GM12801 (cell line): ENCODE data around the gene PSAP.

Source experiments
- TF ChIP-seq, protein P1 (sequence below): IDR thresholded peaks from one replicate; pipeline ENCODE4 v1.5.1; 2011; ENCODE audit warnings: control low read depth; ENCODE audit not compliant: insufficient read length; ENCODE audit errors: extremely low read depth

Gene PSAP

DNA sequence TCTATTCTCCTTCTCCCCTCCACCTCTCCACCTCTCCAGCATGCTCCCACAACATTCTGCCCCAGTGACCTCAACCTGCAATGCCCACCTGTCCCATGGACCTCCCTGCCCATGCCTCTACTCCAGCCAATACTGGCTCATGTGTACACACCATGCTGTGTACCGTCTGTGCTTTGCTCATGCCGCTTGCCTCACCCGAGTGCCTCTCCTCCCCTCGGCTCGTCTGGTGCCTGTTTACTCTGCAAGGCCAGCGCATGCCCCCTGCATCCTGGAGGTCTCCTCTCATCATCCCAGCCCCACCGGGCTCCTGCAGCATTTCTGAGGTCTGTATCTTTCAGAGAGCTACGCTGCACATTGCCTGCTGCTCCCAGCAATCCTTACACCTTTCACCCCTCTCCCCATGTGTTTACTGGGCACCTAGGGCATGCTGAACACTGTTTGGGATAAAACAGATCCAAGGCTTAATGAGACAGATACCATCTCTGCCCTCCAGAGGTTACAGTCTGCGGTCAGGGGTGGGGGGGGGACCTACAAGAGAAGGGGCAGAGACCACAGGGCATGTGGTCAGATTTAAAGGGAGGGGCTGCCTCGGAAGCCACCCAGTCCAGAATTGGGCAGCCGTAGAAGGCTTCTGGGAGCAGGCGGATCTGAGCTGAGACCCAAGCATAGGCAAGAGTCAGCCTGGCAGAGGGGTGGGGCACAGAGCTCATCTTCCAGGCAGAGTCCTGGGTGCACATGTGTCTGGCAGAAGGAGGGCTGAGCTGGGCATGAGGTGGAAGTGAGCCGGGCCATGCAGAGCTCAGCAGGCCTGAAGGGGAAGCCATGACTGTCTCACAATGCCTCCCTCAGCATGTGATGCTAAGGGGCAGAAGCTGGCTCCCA lies 29.6 kb upstream of the PSAP start:
- TF ChIP-seq, protein P1, sequence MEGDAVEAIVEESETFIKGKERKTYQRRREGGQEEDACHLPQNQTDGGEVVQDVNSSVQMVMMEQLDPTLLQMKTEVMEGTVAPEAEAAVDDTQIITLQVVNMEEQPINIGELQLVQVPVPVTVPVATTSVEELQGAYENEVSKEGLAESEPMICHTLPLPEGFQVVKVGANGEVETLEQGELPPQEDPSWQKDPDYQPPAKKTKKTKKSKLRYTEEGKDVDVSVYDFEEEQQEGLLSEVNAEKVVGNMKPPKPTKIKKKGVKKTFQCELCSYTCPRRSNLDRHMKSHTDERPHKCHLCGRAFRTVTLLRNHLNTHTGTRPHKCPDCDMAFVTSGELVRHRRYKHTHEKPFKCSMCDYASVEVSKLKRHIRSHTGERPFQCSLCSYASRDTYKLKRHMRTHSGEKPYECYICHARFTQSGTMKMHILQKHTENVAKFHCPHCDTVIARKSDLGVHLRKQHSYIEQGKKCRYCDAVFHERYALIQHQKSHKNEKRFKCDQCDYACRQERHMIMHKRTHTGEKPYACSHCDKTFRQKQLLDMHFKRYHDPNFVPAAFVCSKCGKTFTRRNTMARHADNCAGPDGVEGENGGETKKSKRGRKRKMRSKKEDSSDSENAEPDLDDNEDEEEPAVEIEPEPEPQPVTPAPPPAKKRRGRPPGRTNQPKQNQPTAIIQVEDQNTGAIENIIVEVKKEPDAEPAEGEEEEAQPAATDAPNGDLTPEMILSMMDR, result no peak

DNA sequence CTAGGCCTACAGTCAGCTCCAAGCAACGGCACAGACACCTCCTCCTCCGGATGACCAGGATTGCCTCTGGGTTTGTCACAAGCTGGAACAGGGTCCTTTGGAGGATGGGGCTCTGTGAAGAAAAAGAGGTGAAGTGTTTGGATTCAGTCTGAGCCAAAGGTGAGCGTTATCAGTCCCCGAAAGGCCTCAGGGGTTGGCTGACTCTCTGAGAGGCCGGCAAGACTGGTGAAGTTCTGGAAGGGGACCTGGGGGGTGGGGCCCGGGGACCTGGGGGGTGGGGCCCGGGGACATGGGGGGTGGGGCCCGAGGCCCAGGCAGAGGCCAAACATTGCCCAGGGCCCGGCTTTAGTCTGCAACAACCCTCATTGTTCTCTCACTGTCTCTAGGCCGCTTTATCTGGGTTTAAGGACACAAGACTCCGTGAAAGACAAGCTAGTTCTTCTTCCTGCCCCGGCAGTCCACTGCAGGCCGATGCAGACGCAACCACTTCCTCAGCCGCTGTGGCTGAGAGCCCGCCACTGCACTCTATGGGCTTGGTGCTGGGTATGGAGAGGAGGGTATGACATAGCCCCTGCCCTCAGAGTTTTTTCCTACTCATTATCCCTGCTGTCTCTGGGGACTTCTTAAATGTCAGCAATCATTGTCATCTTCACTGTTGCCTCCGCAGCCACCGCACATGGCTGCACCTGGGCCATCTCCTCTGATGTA lies 27.4 kb upstream of the PSAP start:
- TF ChIP-seq, protein P1, result no peak

DNA sequence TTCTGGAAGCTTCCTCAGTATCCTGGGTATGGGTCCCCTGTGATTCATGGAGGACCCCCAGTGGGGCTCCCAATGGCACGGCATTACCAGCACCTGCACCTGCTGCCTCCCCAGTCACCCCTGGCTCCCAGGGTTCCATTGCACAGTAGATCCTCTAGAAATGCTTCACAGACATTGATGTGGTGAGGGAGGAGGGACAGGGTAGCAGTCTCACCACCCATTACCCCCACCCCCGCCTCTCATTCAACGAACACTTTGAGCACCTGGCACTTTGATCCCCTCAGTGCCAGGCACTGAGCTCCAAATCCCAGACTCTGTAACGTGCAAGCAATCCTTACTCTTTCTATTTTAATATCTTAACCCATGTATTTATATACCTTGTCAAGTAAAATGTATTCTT lies 26.8 kb upstream of the PSAP start:
- TF ChIP-seq, protein P1, result no peak

DNA sequence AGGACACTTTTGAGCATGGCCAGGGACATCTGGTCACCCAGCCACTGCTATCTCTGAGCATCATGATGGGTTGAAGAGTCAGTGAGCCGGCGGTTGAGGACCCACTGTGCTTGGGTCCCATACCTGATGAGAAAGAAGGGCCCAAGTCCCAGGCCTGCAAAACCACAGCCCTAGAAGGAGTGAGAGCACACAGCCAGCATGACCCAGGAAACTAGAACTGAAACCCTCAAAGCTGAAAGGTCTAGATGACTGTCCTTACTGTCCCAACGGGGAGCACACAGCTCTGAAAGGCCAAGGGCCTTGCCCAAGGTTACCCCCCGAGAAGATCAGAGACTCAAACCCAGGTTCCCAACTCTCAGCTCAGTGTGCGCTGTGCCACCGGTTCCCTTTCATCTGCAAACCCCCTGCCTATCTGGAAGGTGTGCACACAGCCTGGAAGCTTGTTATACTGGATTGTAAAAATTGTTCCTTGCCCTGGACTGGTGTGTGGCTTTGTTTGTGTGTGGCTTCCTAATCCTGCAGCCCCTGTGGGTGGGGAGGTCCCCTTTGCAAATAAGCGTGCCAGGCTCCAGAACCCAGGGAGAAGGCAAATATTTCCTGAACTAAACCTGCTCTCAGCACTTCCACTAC lies 22.6 kb upstream of the PSAP start:
- TF ChIP-seq, protein P1, result no peak

DNA sequence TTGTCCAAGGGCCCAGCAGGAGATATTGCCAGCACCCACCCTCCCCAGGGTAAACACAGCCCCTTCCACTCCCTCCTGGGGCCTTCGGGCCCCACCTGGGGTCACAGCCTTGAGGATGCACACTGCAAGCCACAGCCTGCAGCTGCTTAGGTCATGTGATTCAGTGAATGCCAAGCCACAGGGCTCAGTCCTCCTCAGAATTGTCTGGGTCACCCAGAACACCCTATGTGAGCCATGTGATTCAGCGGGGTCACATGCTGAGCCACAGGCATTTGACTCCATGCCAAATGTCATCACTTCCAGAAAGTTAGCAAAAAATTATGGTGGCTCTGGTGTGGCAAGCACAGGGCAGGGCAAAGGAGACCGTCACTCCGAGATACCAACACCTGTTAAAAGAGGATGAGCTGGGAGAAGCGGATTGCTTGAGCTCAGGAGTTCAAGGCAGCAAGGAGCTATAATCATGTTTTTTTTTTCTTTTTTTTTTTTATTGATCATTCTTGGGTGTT lies 17.2 kb upstream of the PSAP start:
- TF ChIP-seq, protein P1, result no peak

DNA sequence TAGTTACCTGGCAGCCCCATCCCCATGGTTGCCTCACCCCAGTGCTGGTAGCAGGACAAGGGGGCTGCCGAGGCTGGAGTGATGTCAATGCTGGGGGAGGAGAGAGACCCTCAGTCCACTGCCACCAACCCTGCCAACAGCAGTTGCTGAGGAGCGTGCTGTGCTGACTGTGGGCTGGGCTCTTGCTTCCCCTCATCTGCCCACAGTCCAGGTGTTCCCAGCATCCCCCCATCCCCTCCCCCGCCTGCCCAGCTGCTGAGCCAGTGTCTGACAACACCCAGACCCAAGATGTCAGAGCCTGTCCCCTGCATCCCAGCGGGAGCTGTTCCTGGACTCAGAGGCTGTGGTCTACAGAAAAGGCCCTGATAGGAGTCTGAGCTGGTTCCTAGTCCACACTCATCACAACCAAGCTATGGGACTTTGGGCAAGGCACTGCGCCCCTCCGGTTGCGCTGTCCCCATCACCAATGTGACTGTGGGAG lies 14.6 kb upstream of the PSAP start:
- TF ChIP-seq, protein P1, result no peak

DNA sequence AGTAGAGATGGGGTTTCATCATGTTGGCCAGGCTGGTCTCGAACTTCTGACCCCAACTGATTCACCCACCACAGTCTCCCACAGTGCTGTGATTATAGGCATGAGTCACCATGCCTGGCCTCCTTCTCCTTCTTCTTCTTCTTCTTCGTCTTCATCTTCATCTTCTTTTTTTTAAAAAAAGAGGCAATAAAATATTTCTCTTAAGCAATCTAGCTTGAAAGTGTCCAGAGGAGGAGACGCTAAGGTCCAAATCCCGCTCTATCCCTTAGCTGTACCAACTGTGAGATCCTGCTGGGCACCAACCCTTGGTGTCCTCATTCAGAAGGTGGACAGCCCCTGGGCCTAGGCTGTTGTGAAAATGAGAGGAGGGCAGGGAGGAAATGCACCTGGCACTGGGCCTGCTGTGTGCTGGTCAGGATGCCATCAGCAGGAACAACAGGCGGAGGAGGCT lies 13.9 kb upstream of the PSAP start:
- TF ChIP-seq, protein P1, result no peak
